ENCODE measurements around the gene CLTA. TPM values are rescaled to one million over a fixed set of nuclear protein-coding genes. Genes with fewer than 3 reads are reported as not detected.
"Not testable (repeated sequence)": the region's sequence is repeated elsewhere in the genome, so short reads cannot be mapped to it uniquely, and the experiment has no call there.

Gene CLTA
- polyA plus RNA-seq, 5 donors, result 210 to 246 (median 225) TPM

DNA sequence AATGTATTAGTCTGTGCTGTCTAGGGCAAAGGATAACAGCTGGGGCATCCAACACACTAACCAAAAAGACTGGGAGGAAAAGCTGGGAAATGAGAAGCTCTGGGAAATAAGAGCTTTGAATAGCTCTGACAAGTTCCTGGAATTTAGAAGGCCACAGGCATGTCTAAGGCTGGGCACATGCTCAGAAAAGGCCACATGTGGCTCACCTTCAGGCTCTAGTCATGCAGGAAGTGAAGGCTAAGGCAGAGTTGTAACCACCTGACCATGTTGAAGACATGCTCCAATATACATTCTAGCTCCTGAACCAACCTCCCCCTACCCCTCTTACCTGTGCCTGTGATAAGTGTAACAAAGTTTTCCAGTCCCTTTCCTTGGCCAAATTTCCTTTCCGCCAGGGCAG, 31.7 kb downstream of the CLTA start:
- no peak for DNase-seq

DNA sequence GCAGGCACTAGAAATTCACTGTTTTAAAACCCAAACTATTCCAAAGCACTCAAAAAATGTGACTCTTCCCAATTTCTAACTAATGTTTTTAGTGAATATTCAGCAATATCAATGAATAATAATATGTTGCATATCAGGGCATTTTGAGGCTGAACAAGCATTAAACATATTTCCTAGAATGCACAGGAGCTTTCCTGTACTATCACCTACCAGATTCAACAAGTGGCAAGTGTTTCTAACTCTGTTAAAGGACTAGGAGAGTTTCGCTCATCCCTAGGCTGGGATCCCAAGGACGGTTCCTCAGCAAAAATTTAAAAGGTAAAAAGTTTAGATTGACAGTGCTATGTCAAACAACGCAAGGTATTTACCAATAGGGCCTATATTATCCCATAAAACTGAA, 46.5 kb downstream of the CLTA start:
- no peak for DNase-seq

DNA sequence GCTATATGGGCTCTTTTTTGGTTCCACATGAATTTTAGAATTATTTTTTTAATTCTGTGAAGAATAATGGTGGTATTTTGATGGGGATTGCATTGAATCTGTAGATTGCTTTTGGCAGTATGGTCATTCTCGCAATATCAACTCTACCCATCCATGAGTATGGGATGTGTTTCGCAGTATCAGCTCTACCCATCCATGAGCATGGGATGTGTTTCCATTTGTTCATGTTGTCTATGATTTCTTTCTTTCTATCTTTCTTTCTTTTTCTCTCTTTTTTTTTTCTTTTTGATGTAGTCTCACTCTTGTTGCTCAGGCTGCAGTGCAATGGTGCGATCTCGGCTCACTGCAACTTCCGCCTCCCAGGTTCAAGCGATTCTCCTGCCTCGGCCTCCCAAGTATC, 48.5 kb downstream of the CLTA start:
- not testable (repeated sequence) for DNase-seq

DNA sequence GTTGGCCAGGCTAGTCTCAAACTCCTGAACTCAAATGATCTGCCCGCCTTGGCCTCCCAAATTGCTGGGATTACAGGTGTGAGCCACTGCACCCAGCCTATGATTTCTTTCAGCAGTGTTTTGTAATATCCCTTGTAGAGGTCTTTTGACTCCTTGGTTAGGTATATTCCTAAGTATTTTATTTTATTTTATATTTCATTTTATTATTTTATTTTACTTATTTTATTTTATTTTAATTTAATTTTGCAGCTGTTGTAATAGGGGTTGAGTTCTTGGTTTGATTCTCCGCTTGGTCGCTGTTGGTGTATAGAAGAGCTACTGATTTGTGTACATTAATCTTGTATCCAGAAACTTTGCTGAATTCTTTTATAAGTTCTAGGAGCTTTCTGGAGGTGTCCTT, 49.0 kb downstream of the CLTA start:
- DNase-seq, result not testable (repeated sequence)

DNA sequence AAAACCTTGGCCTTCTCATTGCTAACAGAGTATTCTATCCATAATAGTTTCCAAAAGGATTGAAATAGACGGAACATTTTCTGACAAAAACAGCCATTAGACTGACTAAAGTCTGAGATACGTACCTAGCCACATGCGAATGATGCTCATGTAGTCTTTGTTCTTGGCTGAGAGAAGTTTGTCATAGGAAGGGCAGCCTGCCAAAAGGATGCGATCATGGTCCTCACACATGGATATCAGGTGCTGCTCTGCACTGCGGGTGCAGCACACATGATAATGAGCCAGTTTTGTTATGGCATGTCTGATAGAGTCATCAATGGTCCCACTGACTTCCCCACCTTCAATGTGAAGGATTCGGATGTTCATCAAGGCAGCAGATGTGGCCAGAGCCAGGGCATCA, 55.2 kb downstream of the CLTA start:
- DNase-seq, result no peak

DNA sequence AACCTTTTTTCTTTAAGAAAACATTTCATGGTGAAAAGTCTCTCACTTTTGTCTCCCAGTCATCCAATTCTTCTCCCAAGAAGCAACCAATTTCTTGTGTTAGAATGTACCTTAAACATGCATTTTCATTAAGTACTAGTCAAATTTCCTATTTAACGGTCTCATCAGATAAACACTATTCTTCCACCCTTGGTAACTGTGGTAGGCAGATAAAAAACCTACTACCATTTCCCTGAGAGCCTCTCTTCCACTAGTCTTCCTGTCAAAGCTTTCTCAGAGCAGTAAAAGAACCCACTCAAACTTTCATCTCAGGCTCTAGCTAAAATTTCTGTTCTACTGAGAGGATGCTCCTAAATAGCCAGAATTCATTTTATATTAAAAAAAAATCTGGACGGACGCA, 56.6 kb downstream of the CLTA start:
- no peak for DNase-seq

DNA sequence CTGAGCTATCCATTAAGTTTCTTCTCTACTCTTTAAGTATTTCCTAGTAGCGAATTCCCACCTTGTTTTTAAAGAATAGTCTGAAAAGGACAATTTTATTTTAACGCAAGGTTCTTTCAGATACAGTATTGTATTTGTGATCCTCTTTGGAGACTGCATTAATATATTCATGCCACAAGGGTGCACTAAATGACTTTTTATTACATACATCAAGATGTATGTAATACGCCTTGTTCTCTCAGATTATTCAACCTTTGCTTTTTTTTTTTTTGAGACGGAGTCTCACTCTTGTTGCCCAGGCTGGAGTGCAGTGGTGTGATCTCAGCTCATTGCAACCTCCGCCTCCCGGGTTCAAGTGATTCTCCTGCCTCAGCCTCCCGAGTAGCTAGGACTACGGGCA, 57.3 kb downstream of the CLTA start:
- DNase-seq, result peak; percentile 18 to 34

DNA sequence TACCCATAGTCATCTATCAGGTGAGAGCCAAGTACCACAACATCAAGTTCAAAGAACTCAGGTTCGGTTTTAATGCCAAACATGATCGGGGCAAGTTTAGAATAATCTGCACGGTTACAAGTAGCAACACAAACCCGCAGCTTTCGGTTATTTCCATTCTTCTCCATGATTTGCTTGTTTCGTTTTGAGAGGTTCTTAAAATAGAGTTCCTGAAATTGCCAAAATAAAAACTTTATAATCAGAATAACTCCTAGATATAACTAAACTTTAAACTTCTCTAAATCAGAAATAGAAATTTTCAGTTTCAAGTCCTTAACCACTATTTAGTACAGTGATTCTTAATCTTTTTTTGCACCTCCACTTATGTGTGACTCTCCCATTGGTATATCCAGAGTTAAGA, 58.5 kb downstream of the CLTA start:
- no peak for DNase-seq

DNA sequence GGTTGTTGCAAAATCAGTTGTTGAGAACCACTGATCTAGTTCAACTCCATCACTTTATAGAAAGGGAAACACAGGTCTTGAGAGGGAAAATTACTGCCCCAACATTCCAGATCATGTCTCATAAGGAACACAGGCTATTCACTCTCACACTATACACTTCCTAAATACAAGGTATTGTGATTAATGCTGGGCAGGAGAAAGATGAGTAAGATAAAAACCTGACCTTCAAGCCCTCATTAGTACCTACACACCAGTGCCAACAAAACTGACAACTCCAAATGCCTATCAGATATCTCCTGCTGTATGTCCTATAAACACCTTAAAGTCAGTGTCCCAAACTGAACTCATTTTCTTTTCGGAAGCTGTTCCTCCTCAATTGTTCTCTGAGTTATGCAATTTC, 59.4 kb downstream of the CLTA start:
- DNase-seq, result no peak

DNA sequence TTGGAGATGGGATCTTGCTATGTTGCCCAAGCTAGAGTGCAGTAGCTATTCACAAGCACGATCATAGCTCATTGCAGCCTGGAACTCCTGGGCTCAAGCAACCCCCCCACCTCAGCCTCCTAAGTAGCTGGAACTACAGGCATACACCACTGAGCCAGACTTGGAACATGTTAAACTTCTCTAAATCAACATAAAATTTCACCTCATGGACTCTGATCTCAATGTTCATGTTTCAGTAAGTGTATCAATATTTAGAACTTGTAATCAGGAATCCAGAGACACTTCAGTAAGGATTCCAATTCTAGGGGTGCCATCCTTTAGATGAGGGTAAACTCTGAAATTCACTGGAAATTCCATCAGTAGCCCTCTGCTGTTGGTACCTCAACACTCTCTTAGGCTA, 60.7 kb downstream of the CLTA start:
- DNase-seq, result no peak

DNA sequence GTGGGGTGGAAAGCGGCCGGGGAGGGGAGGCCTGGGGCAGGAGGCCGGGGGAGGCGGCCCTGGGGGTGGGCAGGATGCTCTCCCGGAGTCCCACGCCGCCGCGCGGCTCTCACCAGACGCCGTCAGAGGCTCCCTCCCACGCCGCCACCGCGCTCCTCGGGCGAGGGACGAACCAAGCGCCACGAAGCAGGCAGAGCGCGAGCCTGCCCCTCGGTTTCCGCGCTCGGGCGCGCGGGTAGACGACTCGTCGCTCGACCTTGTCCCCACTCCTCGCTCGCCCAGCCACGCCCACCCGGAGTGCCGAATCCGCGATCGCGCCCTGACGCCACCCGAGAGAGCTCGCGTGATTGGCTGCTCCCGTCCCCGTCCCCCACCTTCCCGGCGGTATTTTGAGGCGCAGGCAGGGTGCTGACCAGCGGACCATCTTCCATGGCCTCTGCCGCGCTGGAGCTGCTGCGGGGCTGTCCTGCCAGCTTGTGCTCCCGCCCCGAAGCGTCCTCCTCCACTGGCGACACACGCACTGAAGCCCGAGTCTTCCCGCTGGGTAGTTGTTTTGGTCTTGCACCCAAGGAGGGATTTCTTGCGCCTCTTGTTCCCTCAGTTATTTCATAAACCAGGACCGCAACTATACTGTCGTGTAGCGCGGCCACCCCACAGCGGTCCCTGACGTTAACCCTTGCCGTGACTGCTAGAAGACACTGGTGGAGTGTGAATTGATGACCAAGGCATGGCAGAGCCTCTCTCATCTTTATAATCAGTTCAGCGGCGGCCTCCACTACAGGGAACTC, 67.7 kb downstream of the CLTA start, which contains the start of gene GNE:
Gene GNE (minus strand): TSS at position 241 of the 788 bp plus-strand sequence. CDS start 9,093 bp downstream, outside the sequence.
- DNase-seq, result peak; percentile 96 to 97

DNA sequence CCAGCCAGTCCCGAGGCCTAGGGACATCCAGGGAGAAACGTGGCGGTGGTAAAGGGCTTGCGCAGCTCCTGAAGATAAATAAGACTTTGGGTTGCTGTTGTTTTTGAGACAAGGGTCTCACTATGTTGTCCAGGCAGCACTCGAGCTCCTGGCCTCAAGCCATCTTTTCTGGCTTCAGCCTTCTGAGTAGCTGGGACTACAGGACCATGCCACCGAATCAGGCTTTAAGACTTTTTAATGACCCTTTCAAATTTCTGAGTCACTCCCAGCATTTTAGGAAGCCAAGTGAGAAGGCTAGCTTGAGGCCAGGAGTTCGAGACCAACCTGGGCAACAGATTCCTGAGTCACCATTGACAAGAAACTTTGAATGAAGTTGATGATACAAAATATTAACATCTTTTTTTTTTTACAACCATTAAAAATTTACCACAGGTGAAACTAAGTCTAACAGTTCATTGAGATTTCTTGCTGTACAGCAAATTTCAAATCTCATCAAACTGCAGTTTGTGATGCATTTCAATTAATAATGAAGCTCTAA, 68.3 kb downstream of the CLTA start:
- DNase-seq, result peak in 1 of 2 donors; percentile 19

Other genes starting within 250 kb of the CLTA start
- gene OR2S2, start 232.8 kb upstream of the CLTA start, polyA plus RNA-seq (ENCODE audit: insufficient read depth in 1 of 5, insufficient read length in 5 of 5, low replicate concordance in 1 of 5), result not detected
- 10 to 100 TPM; 17.4 to 26.6 (median 22.4) TPM for gene RECK, start 154.0 kb upstream of the CLTA start, polyA plus RNA-seq (ENCODE audit: insufficient read depth in 1 of 5, insufficient read length in 5 of 5, low replicate concordance in 1 of 5)
- 10 to 100 TPM; 32.3 to 42.8 (median 39.4) TPM for gene GLIPR2, start 54.2 kb upstream of the CLTA start, polyA plus RNA-seq (ENCODE audit: insufficient read depth in 1 of 5, insufficient read length in 5 of 5, low replicate concordance in 1 of 5)
- under 1 TPM in 3 of 5 donors, not detected in 2; 0.08 to 0.13 (median 0.12) TPM for gene CCIN, start 21.5 kb upstream of the CLTA start, polyA plus RNA-seq (ENCODE audit: insufficient read depth in 1 of 5, insufficient read length in 5 of 5, low replicate concordance in 1 of 5)
- gene GNE, start 67.5 kb downstream of the CLTA start, polyA plus RNA-seq (ENCODE audit: insufficient read depth in 1 of 5, insufficient read length in 5 of 5, low replicate concordance in 1 of 5), result 10 to 100 TPM; 15.8 to 21.5 (median 19.2) TPM
- 10 to 100 TPM; 29.9 to 46.2 (median 41.2) TPM for gene RNF38, start 209.3 kb downstream of the CLTA start, polyA plus RNA-seq (ENCODE audit: insufficient read depth in 1 of 5, insufficient read length in 5 of 5, low replicate concordance in 1 of 5)

Data from right lung (tissue), 5 donors.